ENCODE data around the gene RPL6.
"Not testable (repeated sequence)": the region's sequence is repeated elsewhere in the genome, so short reads cannot be mapped to it uniquely, and the experiment has no call there.

Gene RPL6

GRCh38 chr12:112418273-112418607 lies 8.8 kb upstream of the RPL6 start:
- Histone ChIP-seq H3K27me3 (replicated peaks; ENCODE audit: control insufficient read depth, insufficient read depth, low read length) (no peaks in the 10 kb centered on the region), H3K4me3 (replicated peaks; ENCODE audit: low read depth, low read length) (peak overlapping the region; percentile 98), H3K36me3 (ENCODE audit: control insufficient read depth, insufficient read depth, low read length) (no peaks in the 10 kb centered on the region)
- DNase-seq (ENCODE audit: extremely low read depth, insufficient read length): peak; percentile 29
- TF ChIP-seq CTCF (IDR thresholded peaks at IDR 0.05; ENCODE audit: insufficient read depth, low read length, poor library complexity, severe bottlenecking): no peak

GRCh38 chr12:112415457-112415856 lies 6.1 kb upstream of the RPL6 start:
- DNase-seq (ENCODE audit: extremely low read depth, insufficient read length); H3K4me3 ChIP-seq (replicated peaks; ENCODE audit: low read depth, low read length); H3K36me3 ChIP-seq (ENCODE audit: control insufficient read depth, insufficient read depth, low read length); H3K27me3 ChIP-seq (replicated peaks; ENCODE audit: control insufficient read depth, insufficient read depth, low read length): not testable (repeated sequence)

- Histone ChIP-seq H3K4me3 (replicated peaks; ENCODE audit: low read depth, low read length) (no peak overlapping the region), H3K36me3 (ENCODE audit: control insufficient read depth, insufficient read depth, low read length) (no peaks in the 10 kb centered on the region), H3K27me3 (replicated peaks; ENCODE audit: control insufficient read depth, insufficient read depth, low read length) (no peaks in the 10 kb centered on the region)
- TF ChIP-seq CTCF (IDR thresholded peaks at IDR 0.05; ENCODE audit: insufficient read depth, low read length, poor library complexity, severe bottlenecking): no peak
- no peak for DNase-seq (ENCODE audit: extremely low read depth, insufficient read length)
Measured at GRCh38 chr12:112413855-112414625, 4.6 kb upstream of the RPL6 start.

GRCh38 chr12:112409906-112410244 lies 470 bp upstream of the RPL6 start:
- H3K4me3 ChIP-seq (replicated peaks; ENCODE audit: low read depth, low read length): no peak overlapping the region
- DNase-seq (ENCODE audit: extremely low read depth, insufficient read length): no peak
- no peak for TF ChIP-seq CTCF (IDR thresholded peaks at IDR 0.05; ENCODE audit: insufficient read depth, low read length, poor library complexity, severe bottlenecking)
- H3K36me3 ChIP-seq (ENCODE audit: control insufficient read depth, insufficient read depth, low read length): peaks cover 14% of the 10 kb centered on the region
- H3K27me3 ChIP-seq (replicated peaks; ENCODE audit: control insufficient read depth, insufficient read depth, low read length): no peaks in the 10 kb centered on the region

GRCh38 chr12:112408621-112409020 lies 784 bp downstream of the RPL6 start:
- Histone ChIP-seq H3K36me3 (ENCODE audit: control insufficient read depth, insufficient read depth, low read length) (peaks cover 21% of the 10 kb centered on the region), H3K4me3 (replicated peaks; ENCODE audit: low read depth, low read length) (peak overlapping the region; percentile 65), H3K27me3 (replicated peaks; ENCODE audit: control insufficient read depth, insufficient read depth, low read length) (no peaks in the 10 kb centered on the region)
- no peak for TF ChIP-seq CTCF (IDR thresholded peaks at IDR 0.05; ENCODE audit: insufficient read depth, low read length, poor library complexity, severe bottlenecking)
- DNase-seq (ENCODE audit: extremely low read depth, insufficient read length): no peak

- H3K4me3 ChIP-seq (replicated peaks; ENCODE audit: low read depth, low read length): peak overlapping the region; percentile 65
- peaks cover 21% of the 10 kb centered on the region for H3K36me3 ChIP-seq (ENCODE audit: control insufficient read depth, insufficient read depth, low read length)
- not testable (repeated sequence) for DNase-seq (ENCODE audit: extremely low read depth, insufficient read length); H3K27me3 ChIP-seq (replicated peaks; ENCODE audit: control insufficient read depth, insufficient read depth, low read length)
Measured at GRCh38 chr12:112407683-112408082, 1.7 kb downstream of the RPL6 start.
